HG03135 (cell line): ENCODE measurements around the gene TAOK1.
A peak's percentile ranks its signal among the peaks of the same experiment; 100 is the strongest.
"Not testable (repeated sequence)": the region's sequence is repeated elsewhere in the genome, so short reads cannot be mapped to it uniquely, and the experiment has no call there.

Experiments used
- ATAC-seq: cut with Tn5 transposase; IDR thresholded peaks from one replicate; pipeline ENCODE4 v1.9.1; 2021; ENCODE audit warnings: mild to moderate bottlenecking, moderate library complexity; ENCODE audit not compliant: unreplicated experiment

TAOK1 gene

GRCh38 chr17:29533976-29534375 is 143.8 kb downstream of the TAOK1 start:
- no peak for ATAC-seq

GRCh38 chr17:29544066-29544465 is 153.9 kb downstream of the TAOK1 start:
- no peak for ATAC-seq

- ATAC-seq = no peak
Measured at GRCh38 chr17:29546085-29546484, 155.9 kb downstream of the TAOK1 start.

GRCh38 chr17:29546830-29547229 is 156.7 kb downstream of the TAOK1 start:
- ATAC-seq = no peak

- ATAC-seq = no peak
Measured at GRCh38 chr17:29549177-29549923, 159.2 kb downstream of the TAOK1 start.

- ATAC-seq = no peak
Measured at GRCh38 chr17:29555840-29556239, 165.7 kb downstream of the TAOK1 start.

GRCh38 chr17:29557085-29557738 is 167.0 kb downstream of the TAOK1 start:
- ATAC-seq = no peak

GRCh38 chr17:29557739-29558116 is 167.6 kb downstream of the TAOK1 start:
- ATAC-seq = no peak

- not testable (repeated sequence) for ATAC-seq
Measured at GRCh38 chr17:29558139-29558538, 168.0 kb downstream of the TAOK1 start.

- ATAC-seq = no peak
Measured at GRCh38 chr17:29559640-29560039, 169.5 kb downstream of the TAOK1 start.

- no peak for ATAC-seq
Measured at GRCh38 chr17:29560316-29560715, 170.2 kb downstream of the TAOK1 start.

GRCh38 chr17:29561554-29562517 is 171.7 kb downstream of the TAOK1 start:
- ATAC-seq = no peak

- ATAC-seq = no peak
Measured at GRCh38 chr17:29562615-29563014, 172.5 kb downstream of the TAOK1 start.

GRCh38 chr17:29563816-29564215 is 173.7 kb downstream of the TAOK1 start:
- no peak for ATAC-seq

- peak; percentile 8 for ATAC-seq
Measured at GRCh38 chr17:29565643-29566472, 175.7 kb downstream of the TAOK1 start.

- ATAC-seq = peak; percentile 28
Measured at GRCh38 chr17:29566473-29567303, 176.5 kb downstream of the TAOK1 start, which contains the start of gene ABHD15. Gene ABHD15 (minus strand): TSS chr17:29567037. CDS start chr17:29566966, 71 bp downstream.

- ATAC-seq = no peak
Measured at GRCh38 chr17:29567304-29567553, 177.1 kb downstream of the TAOK1 start.

GRCh38 chr17:29567554-29568330 is 177.6 kb downstream of the TAOK1 start:
- ATAC-seq = peak; percentile 38
